Keratinocyte (primary cell): ENCODE results near the gene ARID3B.

ENCODE experiments used
- EZH2 ChIP-seq: IDR thresholded peaks from one replicate; pipeline ENCODE4 v1.6.1; 2012; ENCODE audit warnings: inconsistent platforms, mild to moderate bottlenecking, low read length, moderate library complexity
- TF ChIP-seq, protein P1 (sequence below), 3 experiments: IDR thresholded peaks in 1 of 3; conservative IDR thresholded peaks in 1 of 3; optimal IDR thresholded peaks in 1 of 3; 2 replicates in 2 of 3; 3 replicates in 1 of 3; pipeline versions ENCODE3 to v1.5.1; 2011; ENCODE audit warnings: low read length in 3 of 3, mild to moderate bottlenecking in 3 of 3, moderate library complexity in 2 of 3, control low read depth in 1 of 3, inconsistent platforms in 1 of 3; ENCODE audit not compliant: insufficient read depth in 2 of 3; ENCODE audit errors: extremely low read depth in 1 of 3

DNA sequence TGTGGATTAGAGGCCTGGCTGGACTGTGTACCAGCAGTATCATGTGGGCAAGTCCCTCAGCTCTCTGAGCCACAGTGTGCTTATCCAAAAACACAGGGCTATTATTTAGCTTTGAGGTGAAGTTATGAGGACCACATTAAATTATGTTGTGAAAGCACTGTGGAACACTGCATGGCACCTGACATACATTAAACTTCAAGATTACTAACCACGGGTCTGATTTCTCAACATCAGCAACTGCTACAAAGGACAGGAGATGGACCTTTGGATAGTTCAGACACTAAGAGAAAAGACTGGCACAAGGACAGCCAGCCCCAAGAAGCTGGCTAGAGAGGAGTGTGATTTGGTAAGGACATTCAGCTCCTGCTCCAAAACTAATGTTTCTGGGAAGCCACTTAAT is 96.0 kb downstream of the ARID3B start:
- TF ChIP-seq, protein P1, sequence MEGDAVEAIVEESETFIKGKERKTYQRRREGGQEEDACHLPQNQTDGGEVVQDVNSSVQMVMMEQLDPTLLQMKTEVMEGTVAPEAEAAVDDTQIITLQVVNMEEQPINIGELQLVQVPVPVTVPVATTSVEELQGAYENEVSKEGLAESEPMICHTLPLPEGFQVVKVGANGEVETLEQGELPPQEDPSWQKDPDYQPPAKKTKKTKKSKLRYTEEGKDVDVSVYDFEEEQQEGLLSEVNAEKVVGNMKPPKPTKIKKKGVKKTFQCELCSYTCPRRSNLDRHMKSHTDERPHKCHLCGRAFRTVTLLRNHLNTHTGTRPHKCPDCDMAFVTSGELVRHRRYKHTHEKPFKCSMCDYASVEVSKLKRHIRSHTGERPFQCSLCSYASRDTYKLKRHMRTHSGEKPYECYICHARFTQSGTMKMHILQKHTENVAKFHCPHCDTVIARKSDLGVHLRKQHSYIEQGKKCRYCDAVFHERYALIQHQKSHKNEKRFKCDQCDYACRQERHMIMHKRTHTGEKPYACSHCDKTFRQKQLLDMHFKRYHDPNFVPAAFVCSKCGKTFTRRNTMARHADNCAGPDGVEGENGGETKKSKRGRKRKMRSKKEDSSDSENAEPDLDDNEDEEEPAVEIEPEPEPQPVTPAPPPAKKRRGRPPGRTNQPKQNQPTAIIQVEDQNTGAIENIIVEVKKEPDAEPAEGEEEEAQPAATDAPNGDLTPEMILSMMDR (optimal IDR thresholded peaks at IDR 0.05 in 1 of 3, IDR thresholded peaks at IDR 0.05 in 1 of 3, conservative IDR thresholded peaks at IDR 0.05 in 1 of 3; ENCODE audit: extremely low read depth in 1 of 3, insufficient read depth in 2 of 3, low read length in 3 of 3): no peak
- TF ChIP-seq EZH2: no peak
